Bone marrow (tissue), 2 donors: ENCODE results near the gene CBY1.

Source experiments
- DNase-seq, 2 donors: peaks; one replicate each; lab custom pipeline; 2025; lab: John Stamatoyannopoulos, UW

The CBY1 gene

GRCh38 chr22:38700789-38701628 lies 44.6 kb downstream of the CBY1 start, which contains the start of gene JOSD1:
JOSD1 (minus strand) TSS chr22:38700943; CDS start chr22:38699987, 956 bp downstream.
- peak; percentile 80 to 96 for DNase-seq

- DNase-seq = no peak
Measured at GRCh38 chr22:38704654-38705234, 48.3 kb downstream of the CBY1 start.

GRCh38 chr22:38705235-38706100 lies 49.0 kb downstream of the CBY1 start, which contains the start of gene GTPBP1:
GTPBP1 (plus strand) TSS chr22:38705944; CDS start chr22:38705956, 12 bp downstream.
- DNase-seq = peak; percentile 89 to 100

GRCh38 chr22:38706101-38706900 lies 49.9 kb downstream of the CBY1 start:
- peak in 1 of 2 donors; percentile 29 for DNase-seq

DNA sequence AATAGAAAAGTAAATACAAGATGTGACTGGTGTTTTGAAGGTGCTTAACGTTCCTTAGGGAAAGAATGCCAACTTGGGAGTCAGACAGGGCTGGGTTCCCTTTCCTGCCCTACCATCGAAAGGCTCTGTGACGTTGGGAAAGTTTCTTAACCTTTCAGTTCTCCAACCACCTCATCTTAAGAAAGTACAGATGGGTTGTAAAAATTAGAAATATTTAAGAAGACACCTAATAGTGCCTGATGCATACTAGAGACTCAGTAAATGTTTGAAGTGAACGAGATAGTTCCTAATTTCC lies 50.4 kb downstream of the CBY1 start:
- no peak for DNase-seq

DNA sequence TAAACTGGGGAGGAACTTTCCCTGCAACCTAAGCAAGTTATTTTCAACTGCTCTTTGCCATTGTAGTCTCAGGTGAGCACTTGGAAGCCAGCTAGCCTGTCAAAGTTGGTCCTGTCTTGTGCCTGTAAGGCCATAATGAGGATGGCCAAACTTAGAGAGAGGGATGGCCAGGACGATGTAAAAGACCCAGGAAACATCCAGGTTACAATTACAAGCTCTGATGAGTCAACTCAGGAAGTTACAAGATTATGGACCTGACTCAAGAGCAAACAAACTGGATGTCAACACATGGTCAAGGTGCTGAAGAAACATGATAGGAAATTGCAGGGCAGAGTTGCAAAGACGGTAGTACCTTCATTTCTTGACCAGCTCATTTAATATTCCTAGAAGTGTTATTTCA lies 50.9 kb downstream of the CBY1 start:
- DNase-seq = no peak

GRCh38 chr22:38707984-38708383 lies 51.5 kb downstream of the CBY1 start:
- DNase-seq = no peak

DNA sequence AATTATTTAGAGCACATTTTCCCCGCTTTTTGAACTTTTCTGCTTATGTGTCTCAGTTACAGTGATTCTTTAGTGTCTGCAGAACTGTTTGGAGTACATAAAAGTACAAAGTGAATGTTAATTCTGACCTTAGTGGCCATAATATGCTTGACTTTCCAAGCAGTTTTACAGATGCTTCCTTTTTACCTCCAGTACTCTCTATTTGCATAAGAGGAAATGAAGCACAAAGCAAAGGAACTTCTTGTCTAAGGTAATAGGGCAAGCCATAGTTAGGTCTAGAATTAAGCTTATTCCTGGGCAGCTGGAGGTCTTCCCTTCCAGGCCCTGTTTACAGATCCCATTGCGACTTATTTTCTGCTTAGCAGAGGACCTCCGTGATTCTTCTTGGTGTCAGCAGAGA lies 52.9 kb downstream of the CBY1 start:
- no peak for DNase-seq

DNA sequence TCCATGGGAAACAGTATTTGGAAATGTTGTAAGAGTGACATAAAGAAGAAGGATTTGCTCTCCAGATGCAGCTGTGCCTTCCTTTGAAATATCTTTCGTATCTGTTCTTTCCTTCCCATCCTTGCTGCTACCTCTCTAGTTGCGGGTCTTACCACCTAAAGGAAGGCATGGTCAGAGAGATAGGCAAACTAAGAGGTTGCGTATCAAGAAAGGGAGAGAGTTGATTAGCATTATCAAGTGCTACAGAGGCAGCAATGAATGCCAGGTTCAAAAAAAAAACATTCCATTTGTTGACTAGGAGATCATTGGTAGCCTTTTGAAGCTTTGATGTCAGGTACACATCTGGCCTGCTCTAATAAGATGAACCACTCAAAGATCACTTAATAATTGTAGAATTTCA lies 53.9 kb downstream of the CBY1 start:
- DNase-seq = no peak

GRCh38 chr22:38710866-38711265 lies 54.4 kb downstream of the CBY1 start:
- no peak for DNase-seq

DNA sequence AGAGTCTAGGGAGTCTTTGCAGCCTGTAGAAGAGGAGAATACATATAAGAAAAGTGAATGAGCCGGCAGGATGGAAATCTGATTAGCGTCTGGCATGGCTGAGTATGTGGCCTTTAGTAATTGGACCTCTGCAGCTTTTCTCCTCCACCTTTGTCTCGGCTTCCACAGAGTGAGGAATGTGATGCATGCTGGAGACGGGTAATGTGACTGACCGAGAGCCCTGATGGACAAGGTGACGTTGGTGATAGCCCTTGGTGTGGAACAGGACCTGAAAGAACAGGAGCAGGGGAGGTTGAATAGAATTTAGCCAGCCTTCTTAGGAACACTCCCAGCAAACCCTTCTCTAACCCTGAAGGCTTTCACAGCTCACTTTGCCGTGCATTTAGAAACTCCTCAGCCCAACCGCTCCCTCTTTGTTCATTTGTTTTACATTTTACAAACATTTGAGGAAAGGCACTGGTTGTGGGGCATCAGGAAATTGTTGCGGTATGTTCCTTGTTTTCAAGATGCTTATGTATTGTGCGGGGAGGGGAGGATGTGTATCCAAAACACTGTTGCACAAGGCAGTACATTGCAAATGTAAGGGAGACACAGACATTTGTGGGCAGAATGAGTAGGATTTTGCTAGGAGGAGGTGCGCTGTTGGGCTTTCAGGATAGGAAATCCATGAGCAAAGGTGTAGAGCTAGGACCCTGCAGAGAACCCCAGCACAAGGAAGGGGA lies 56.2 kb downstream of the CBY1 start:
- DNase-seq = no peak

DNA sequence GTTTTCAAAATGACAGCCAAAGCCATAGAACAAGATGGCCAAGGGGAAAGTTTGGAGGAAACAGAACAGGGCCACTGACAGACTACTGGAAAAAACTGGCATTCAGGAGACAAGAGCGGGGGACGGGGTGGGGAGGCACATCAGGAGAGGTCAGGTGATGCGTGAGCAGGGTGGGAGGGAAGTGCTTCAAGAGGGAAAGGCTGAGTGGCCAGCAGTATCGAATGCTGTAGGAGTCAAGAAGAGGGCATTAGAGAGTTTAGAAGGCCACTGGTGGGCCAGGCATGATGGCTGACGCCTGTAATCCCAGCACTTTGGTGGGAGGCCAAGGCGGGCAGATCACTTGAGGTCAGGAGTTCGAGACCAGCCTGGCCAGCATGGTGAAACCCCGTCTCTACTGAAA lies 57.5 kb downstream of the CBY1 start:
- DNase-seq = no peak

GRCh38 chr22:38715176-38715764 lies 58.8 kb downstream of the CBY1 start:
- no peak for DNase-seq

DNA sequence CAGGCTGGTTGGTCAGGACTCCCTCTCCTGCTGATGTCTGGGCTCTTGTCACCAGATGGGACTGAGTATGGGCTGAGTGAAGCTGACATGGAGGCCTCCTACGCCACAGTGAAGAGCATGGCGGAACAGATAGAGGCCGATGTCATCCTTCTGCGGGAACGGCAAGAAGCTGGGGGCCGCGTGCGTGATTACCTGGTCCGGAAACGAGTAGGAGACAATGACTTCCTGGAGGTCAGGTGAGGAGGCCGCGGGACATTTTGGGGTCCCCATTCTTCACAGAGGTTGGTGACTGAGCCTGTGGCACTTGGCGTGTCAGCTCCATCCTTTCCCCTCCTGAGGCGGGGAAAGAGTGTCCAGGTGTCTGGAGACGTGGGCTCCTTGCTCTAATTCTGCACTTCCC lies 59.4 kb downstream of the CBY1 start:
- no peak for DNase-seq

DNA sequence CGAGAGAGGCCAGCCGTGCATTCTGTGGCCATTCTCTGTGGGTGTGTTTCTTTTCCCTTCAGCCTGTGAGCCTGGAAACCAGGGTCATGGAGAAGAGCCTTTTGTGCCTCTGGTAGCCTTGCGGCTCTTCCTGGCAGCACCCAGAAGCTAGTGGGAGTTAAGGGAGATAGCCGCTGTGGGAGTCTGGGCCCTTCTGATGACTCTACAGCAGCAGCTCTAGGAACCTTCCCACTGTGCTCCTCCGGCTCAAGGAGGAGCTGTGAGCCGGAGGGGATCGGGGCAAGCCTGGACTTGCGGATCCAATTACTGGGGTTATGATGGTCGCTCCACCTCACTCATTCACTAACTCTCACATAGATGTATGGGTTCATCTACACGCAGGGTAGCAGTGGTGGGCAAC lies 59.8 kb downstream of the CBY1 start:
- no peak for DNase-seq

GRCh38 chr22:38716826-38717225 lies 60.4 kb downstream of the CBY1 start:
- DNase-seq = no peak

DNA sequence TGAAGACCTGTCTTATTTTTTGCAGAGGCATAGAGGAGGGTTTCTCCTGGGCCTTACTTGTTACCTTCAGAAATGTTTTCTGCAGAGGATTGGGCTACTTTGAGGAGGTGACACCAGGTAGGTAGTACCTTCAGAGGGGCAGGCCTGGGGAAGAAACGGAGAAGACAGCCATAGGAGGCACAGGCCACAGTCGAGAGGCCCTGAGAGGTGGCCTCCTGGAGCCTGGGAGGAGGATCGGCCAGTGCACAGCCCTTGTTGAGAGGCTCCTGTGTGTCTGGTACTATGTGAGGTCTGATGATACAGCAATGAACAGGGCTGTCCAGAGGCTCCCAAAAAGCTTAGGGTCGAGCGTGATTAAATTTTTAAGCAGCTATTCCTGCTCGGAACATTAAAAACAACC lies 60.8 kb downstream of the CBY1 start:
- no peak for DNase-seq

GRCh38 chr22:38718414-38718813 lies 62.0 kb downstream of the CBY1 start:
- no peak for DNase-seq

GRCh38 chr22:38719196-38719595 lies 62.8 kb downstream of the CBY1 start:
- DNase-seq = no peak

- no peak for DNase-seq
Measured at GRCh38 chr22:38720350-38720749, 63.9 kb downstream of the CBY1 start.

GRCh38 chr22:38721551-38721950 lies 65.1 kb downstream of the CBY1 start:
- no peak for DNase-seq
